K562 (cell line): ENCODE measurements around the gene ABCC1. TPM values are rescaled to one million over a fixed set of nuclear protein-coding genes. Genes with fewer than 3 reads are reported as not detected.

Experiments used
- CREB3L1 ChIP-seq: fragments of 450-650 bp; IDR thresholded peaks from 2 replicates; pipeline ENCODE4 v1.6.1; 2014; ENCODE audit warnings: low read depth, mild to moderate bottlenecking, moderate library complexity, borderline replicate concordance
- FOS ChIP-seq: IDR thresholded peaks from 3 replicates; pipeline ENCODE4 v1.6.1; 2011; ENCODE audit not compliant: insufficient read length; ENCODE audit errors: extremely low read depth
- FOXK1 ChIP-seq: sonication (generic); formaldehyde crosslinking; IDR thresholded peaks from 2 replicates; pipeline ENCODE4 v1.8.0; 2022; ENCODE audit warnings: missing genetic modification reagents, mild to moderate bottlenecking, borderline replicate concordance
- GABPB1 ChIP-seq: sonication (generic); formaldehyde crosslinking; IDR thresholded peaks from 2 replicates; pipeline ENCODE4 v1.8.0; 2022; ENCODE audit warnings: mild to moderate bottlenecking, missing genetic modification reagents
- HCFC1 ChIP-seq: IDR thresholded peaks from 2 replicates; pipeline ENCODE4 v1.6.1; 2012; ENCODE audit warnings: low read depth, low read length, improper control_type of control experiment
- KDM1A ChIP-seq, 2 experiments: fragments of 450-650 bp; IDR thresholded peaks; 2 replicates each; pipeline ENCODE4 v1.6.1; 2016; ENCODE audit warnings: mild to moderate bottlenecking in 2 of 2
- MTA2 ChIP-seq: fragments of 450-650 bp; IDR thresholded peaks from 2 replicates; pipeline ENCODE4 v1.6.1; 2016; ENCODE audit warnings: low read depth
- NCOA1 ChIP-seq: fragments of 450-650 bp; IDR thresholded peaks from 2 replicates; pipeline ENCODE4 v1.6.1; 2016; ENCODE audit warnings: low read depth
- NRF1 ChIP-seq, 2 experiments: fragments of 450-650 bp; IDR thresholded peaks in 1 of 2; conservative IDR thresholded peaks in 1 of 2; 2 replicates each; pipeline ENCODE4 v1.6.1; 2014; ENCODE audit warnings: mild to moderate bottlenecking in 2 of 2
- PHF20 ChIP-seq: fragments of 450-650 bp; IDR thresholded peaks from 2 replicates; pipeline ENCODE4 v1.6.1; 2018; ENCODE audit not compliant: partially characterized antibody
- POLR2H ChIP-seq: IDR thresholded peaks from 2 replicates; pipeline ENCODE4 v1.6.1; 2016; ENCODE audit warnings: missing genetic modification characterization, low read depth, mild to moderate bottlenecking, control low read depth, missing compliant biosample characterization, moderate library complexity
- RBM22 ChIP-seq: fragments of 200-400 bp; formaldehyde crosslinking; IDR thresholded peaks from 2 replicates; pipeline ENCODE4 v1.6.1; 2018; ENCODE audit warnings: low read length, low read depth; ENCODE audit not compliant: poor library complexity, severe bottlenecking
- SMAD1 ChIP-seq: fragments of 150-350 bp; IDR thresholded peaks from 2 replicates; pipeline ENCODE4 v1.6.1; 2014; ENCODE audit warnings: low read length, low read depth; ENCODE audit not compliant: partially characterized antibody
- SMARCA5 ChIP-seq: fragments of 450-650 bp; IDR thresholded peaks from 2 replicates; pipeline ENCODE4 v1.6.1; 2016
- SOX6 ChIP-seq: fragments of 450-650 bp; IDR thresholded peaks from 2 replicates; pipeline ENCODE4 v1.6.1; 2014; ENCODE audit warnings: mild to moderate bottlenecking
- TFAM ChIP-seq: fragments of 250-450 bp; sonication (Bioruptor Pico); conservative IDR thresholded peaks from 2 replicates; pipeline ENCODE4 v1.5.0; 2021; ENCODE audit warnings: mild to moderate bottlenecking, moderate library complexity
- ZBTB1 ChIP-seq: sonication (generic); formaldehyde crosslinking; IDR thresholded peaks from 2 replicates; pipeline ENCODE4 v1.8.1; 2023; ENCODE audit warnings: missing genetic modification reagents, low read depth, mild to moderate bottlenecking, borderline replicate concordance
- ZEB2 ChIP-seq: fragments of 450-650 bp; IDR thresholded peaks from 2 replicates; pipeline ENCODE4 v1.6.1; 2016
- ZNF134 ChIP-seq: fragments of 250-450 bp; sonication (Bioruptor Pico); conservative IDR thresholded peaks from 2 replicates; pipeline ENCODE4 v1.4.0; 2020
- ZNF551 ChIP-seq: fragments of 250-450 bp; sonication (Bioruptor Pico); IDR thresholded peaks from 2 replicates; pipeline ENCODE4 v1.5.0; 2021; ENCODE audit warnings: mild to moderate bottlenecking, moderate library complexity
- ZNF696 ChIP-seq: fragments of 250-450 bp; sonication (Bioruptor Pico); conservative IDR thresholded peaks from 2 replicates; pipeline ENCODE4 v1.4.0; 2020; ENCODE audit warnings: mild to moderate bottlenecking, moderate library complexity
- polyA plus RNA-seq, 8 experiments: library from polyadenylated mRNA; depleted of rRNA in 4 of 8; stranded (reverse) in 5 of 8; unstranded in 3 of 8; fragments of >200 nt; fragmentation: Nextera tagmentation in 2 of 8; fragmentation: Illumina TruSeq in 1 of 8; extraction: Ambion mirVana in 2 of 8; extraction: Trizol in 1 of 8; gene quantifications; 2 replicates each; pipeline versions ENCODE4 v1.2.1 to v1.2.3, GENCODE V29; 2011 to 2014; ENCODE audit warnings: inconsistent platforms in 1 of 8, missing spikeins in 1 of 8
- total RNA-seq, 7 experiments: library from RNA; depleted of rRNA in 6 of 7; stranded (reverse); fragments of >200 nt in 6 of 7; fragmentation: Illumina TruSeq in 2 of 7; extraction: Trizol in 2 of 7; gene quantifications; 2 replicates each; pipeline versions ENCODE4 v1.2.1 to v1.2.3, GENCODE V29; 2011 to 2021; ENCODE audit warnings: low replicate concordance in 1 of 7
- TF ChIP-seq, protein P1 (sequence below): fragments of 250-450 bp; sonication (Bioruptor Pico); IDR thresholded peaks from 2 replicates; pipeline ENCODE4 v1.5.0; 2021; ENCODE audit warnings: mild to moderate bottlenecking, moderate library complexity
- TF ChIP-seq, protein P2 (sequence below): fragments of 250-450 bp; sonication (Bioruptor Pico); IDR thresholded peaks from 2 replicates; pipeline ENCODE4 v1.4.0; 2020; ENCODE audit warnings: mild to moderate bottlenecking, moderate library complexity
- TF ChIP-seq, protein P3 (sequence below): fragments of 450-650 bp; formaldehyde crosslinking; IDR thresholded peaks from 2 replicates; pipeline ENCODE4 v1.4.0; 2022; ENCODE audit warnings: mild to moderate bottlenecking, moderate library complexity

The ABCC1 gene
- total and polyA plus RNA-seq, 9 of the 15 experiments (the other 6 are each of a cell fraction or from before 2014, with no cell fraction given) = 3.9 to 41.6 (median 10.0) TPM

DNA sequence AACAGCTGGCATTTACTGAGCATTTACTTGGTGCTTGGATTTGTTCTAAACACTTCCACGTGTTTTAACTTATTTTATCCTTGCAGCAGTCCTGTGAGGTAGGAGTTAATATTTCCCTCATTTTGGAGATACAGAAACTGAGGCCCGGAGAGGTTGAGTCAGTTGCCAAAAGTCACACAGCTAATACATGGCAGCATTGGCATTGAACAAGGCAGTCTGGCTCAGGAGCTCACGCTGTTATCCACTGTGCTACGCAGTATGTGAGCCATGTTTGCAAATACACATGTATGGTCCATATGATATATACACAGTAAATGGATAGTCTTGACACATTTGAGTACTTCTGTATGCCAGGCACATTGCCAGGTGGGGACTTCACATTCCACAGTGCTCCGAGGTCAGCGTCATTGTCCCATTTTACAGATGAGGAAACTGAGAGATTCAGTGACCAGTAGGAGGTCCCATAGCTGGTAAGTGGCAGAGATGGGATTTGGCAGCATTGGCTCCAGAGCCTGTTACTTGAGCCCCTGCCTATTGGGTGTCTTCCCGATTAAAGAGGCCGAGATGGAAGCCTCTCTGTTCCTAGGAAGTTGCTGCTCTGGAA is 163.1 kb downstream of the ABCC1 start (continued):
- TF ChIP-seq, protein P1, sequence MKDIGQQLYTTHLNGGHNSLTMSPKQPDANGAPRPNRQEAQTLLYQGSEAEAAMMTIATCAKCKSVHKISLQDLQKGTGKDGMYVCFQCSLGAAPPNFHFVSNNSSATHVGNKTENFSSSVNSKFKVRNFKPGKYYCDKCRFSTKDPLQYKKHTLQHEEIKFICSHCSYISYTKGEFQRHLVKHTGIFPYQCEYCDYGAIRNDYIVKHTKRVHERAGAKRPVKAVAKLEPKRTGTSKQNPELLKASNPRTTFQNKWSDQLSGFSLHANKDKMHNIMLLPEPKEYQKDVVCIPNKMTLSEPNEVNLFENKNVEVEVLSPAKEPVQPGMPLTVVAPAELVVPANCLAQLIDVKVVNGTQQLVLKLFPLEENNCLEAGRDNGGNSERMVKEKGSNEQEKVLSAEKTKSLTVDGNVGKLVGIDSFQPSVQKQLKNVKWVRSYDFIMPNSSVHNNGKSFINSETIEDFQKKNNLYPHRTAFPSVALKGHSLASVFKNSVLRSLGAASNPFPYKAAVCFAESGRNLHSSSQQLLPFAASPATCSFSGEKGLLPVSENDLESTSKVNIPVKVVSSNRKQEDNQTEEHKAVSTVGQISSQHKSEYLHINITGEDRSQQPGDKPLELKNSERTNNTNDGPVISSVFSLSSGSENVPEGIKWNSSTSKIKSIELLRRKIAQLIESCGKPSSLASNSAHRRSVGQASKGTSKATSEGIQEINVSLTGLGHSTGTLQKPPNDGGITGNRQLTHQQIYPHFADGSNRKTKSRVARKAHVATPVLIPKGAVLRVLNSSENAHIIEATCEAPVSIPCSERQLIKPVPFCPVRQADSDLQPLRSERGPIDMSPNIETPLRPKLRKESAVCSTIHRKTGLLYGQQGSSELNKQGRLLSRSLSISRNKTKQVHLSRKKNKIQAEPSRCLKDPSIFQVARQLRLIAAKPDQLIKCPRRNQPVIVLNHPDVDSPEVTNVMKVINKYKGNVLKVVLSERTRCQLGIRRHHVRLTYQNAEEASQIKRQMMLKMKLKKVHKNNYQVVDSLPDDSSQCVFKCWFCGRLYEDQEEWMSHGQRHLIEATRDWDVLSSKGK (CRISPR knock-in tag) = no peak
- TF ChIP-seq SOX6 = no peak
- no peak for TF ChIP-seq ZNF551 (CRISPR knock-in tag)
- TF ChIP-seq MTA2 = no peak
- TF ChIP-seq RBM22 = no peak
- TF ChIP-seq ZBTB1 (CRISPR knock-in tag) = no peak
- TF ChIP-seq TFAM (CRISPR knock-in tag) = no peak
- TF ChIP-seq ZNF134 (CRISPR knock-in tag) = no peak
- TF ChIP-seq FOS = no peak
- no peak for TF ChIP-seq NCOA1
- TF ChIP-seq NRF1 (conservative IDR thresholded peaks at IDR 0.05 in 1 of 2, IDR thresholded peaks at IDR 0.05 in 1 of 2) = no peak
- no peak for TF ChIP-seq ZEB2
- no peak for TF ChIP-seq POLR2H (tag)
- TF ChIP-seq, protein P2, sequence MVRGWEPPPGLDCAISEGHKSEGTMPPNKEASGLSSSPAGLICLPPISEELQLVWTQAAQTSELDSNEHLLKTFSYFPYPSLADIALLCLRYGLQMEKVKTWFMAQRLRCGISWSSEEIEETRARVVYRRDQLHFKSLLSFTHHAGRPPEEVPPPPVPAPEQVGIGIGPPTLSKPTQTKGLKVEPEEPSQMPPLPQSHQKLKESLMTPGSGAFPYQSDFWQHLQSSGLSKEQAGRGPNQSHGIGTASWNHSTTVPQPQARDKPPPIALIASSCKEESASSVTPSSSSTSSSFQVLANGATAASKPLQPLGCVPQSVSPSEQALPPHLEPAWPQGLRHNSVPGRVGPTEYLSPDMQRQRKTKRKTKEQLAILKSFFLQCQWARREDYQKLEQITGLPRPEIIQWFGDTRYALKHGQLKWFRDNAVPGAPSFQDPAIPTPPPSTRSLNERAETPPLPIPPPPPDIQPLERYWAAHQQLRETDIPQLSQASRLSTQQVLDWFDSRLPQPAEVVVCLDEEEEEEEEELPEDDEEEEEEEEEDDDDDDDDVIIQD (CRISPR knock-in tag) = no peak
- TF ChIP-seq SMARCA5 = peak; percentile 75; the same call in 1 of the 2 replicates
- TF ChIP-seq SMAD1 = no peak
- no peak for TF ChIP-seq ZNF696 (CRISPR knock-in tag)
- TF ChIP-seq KDM1A (IDR thresholded peaks at IDR 0.05) = peak in 1 of 2 experiments; percentile 52; a peak in 1 of 4 replicates
- TF ChIP-seq PHF20 = no peak
- no peak for TF ChIP-seq CREB3L1
- TF ChIP-seq GABPB1 (CRISPR knock-in tag) = 0 out of 2 replicates have a peak, but pooled peaks have one; percentile 21
- no peak for TF ChIP-seq HCFC1
- 0 out of 2 replicates have a peak, but pooled peaks have one; percentile 39 for TF ChIP-seq FOXK1
- TF ChIP-seq, protein P3, sequence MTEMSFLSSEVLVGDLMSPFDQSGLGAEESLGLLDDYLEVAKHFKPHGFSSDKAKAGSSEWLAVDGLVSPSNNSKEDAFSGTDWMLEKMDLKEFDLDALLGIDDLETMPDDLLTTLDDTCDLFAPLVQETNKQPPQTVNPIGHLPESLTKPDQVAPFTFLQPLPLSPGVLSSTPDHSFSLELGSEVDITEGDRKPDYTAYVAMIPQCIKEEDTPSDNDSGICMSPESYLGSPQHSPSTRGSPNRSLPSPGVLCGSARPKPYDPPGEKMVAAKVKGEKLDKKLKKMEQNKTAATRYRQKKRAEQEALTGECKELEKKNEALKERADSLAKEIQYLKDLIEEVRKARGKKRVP (CRISPR knock-in tag) = no peak
